PC-3 (cell line): ENCODE measurements around the gene UTS2B. TPM values are rescaled to one million over a fixed set of nuclear protein-coding genes. Genes with fewer than 3 reads are reported as not detected.

ENCODE experiments used
- ATAC-seq: fragments of 200-7000 bp; cut with Tn5 transposase; 2 replicates; pipeline ENCODE4 v1.9.1; 2020; ENCODE audit warnings: mild to moderate bottlenecking, moderate library complexity
- BruUV-seq: library from RNA; stranded (reverse); fragments of 400-500 nt; replicated peaks from 2 replicates; lab custom pipeline; 2021; lab: Mats Ljungman, UMichigan
- CTCF ChIA-PET: fragments of 300-600 bp; sonication (Branson Sonifier 250); formaldehyde crosslinking; loops from one replicate; lab custom pipeline; 2022; ENCODE audit warnings: antibody characterized with exemption; lab: Charles Lee
- POLR2A ChIA-PET: fragments of 300-600 bp; sonication (Branson Sonifier 250); formaldehyde crosslinking; loops from one replicate; lab custom pipeline; 2022; ENCODE audit warnings: antibody characterized with exemption; ENCODE audit not compliant: unreplicated experiment; lab: Charles Lee
- DNase-seq: peaks from one replicate; pipeline ENCODE4 v3.0.0-alpha.2; 2015
- H2AFZ ChIP-seq: fragments of 300-600 bp; sonication (generic); 2 replicates; pipeline ENCODE4 v1.6.0; 2016; ENCODE audit warnings: antibody characterized with exemption, low read length
- H3F3A ChIP-seq: fragments of 300-600 bp; sonication (generic); one replicate; pipeline ENCODE4 v1.6.0; 2017; ENCODE audit warnings: antibody characterized with exemption, low read length, control low read depth, mild to moderate bottlenecking; ENCODE audit not compliant: unreplicated experiment
- H3K27ac ChIP-seq: fragments of 300-600 bp; sonication (generic); 2 replicates; pipeline ENCODE4 v1.5.1; 2016; ENCODE audit warnings: mild to moderate bottlenecking, low read length
- H3K27me3 ChIP-seq: fragments of 300-600 bp; sonication (generic); 2 replicates; pipeline ENCODE4 v1.6.1; 2016; ENCODE audit warnings: low read length, mixed read lengths
- H3K36me3 ChIP-seq: fragments of 300-600 bp; sonication (generic); 2 replicates; pipeline ENCODE4 v1.6.1; 2016; ENCODE audit warnings: low read depth, mixed run types, low read length, mixed read lengths
- H3K4me1 ChIP-seq: fragments of 300-600 bp; sonication (generic); 2 replicates; pipeline ENCODE4 v1.5.1; 2016; ENCODE audit warnings: low read length; ENCODE audit not compliant: insufficient read depth
- H3K4me2 ChIP-seq: fragments of 300-600 bp; sonication (generic); 2 replicates; pipeline ENCODE4 v1.6.0; 2016; ENCODE audit warnings: low read length
- H3K4me3 ChIP-seq: fragments of 300-600 bp; sonication (generic); 2 replicates; pipeline ENCODE4 v1.5.1; 2016; ENCODE audit warnings: mild to moderate bottlenecking, low read length, mixed read lengths
- H3K79me2 ChIP-seq: fragments of 300-600 bp; sonication (generic); 2 replicates; pipeline ENCODE4 v1.6.1; 2017; ENCODE audit warnings: low read length, mixed read lengths
- H3K9ac ChIP-seq: fragments of 300-600 bp; sonication (generic); 2 replicates; pipeline ENCODE4 v1.6.0; 2016; ENCODE audit warnings: mild to moderate bottlenecking, low read length
- H3K9me2 ChIP-seq: fragments of 300-600 bp; sonication (generic); replicated peaks from 2 replicates; pipeline ENCODE4 v1.6.1; 2016; ENCODE audit warnings: mixed run types, low read length, mixed read lengths
- H3K9me3 ChIP-seq: fragments of 300-600 bp; sonication (generic); 2 replicates; pipeline ENCODE4 v1.6.1; 2016; ENCODE audit warnings: low read length, mixed read lengths
- H4K20me1 ChIP-seq: fragments of 300-600 bp; sonication (generic); 2 replicates; pipeline ENCODE4 v1.6.1; 2016; ENCODE audit warnings: low read length, mixed read lengths
- CTCF ChIP-seq: fragments of 300-600 bp; sonication (generic); conservative IDR thresholded peaks from 2 replicates; pipeline ENCODE4 v1.5.1; 2017; ENCODE audit warnings: antibody characterized with exemption, low read depth, mild to moderate bottlenecking, low read length
- EZH2 ChIP-seq: fragments of 300-600 bp; sonication (generic); IDR thresholded peaks from one replicate; pipeline ENCODE4 v1.6.1; 2017; ENCODE audit warnings: antibody characterized with exemption, mild to moderate bottlenecking, low read length; ENCODE audit not compliant: unreplicated experiment
- EZH2phosphoT487 ChIP-seq: fragments of 300-600 bp; sonication (generic); IDR thresholded peaks from 2 replicates; pipeline ENCODE4 v1.6.1; 2018; ENCODE audit warnings: mild to moderate bottlenecking, antibody characterized with exemption, low read length, borderline replicate concordance
- intact Hi-C: fragments of 100-400 bp; cut with micrococcal nuclease; formaldehyde crosslinking; loops from 2 replicates; pipeline ENCODE4 v1.9.0; 2023
- total RNA-seq: library from RNA; depleted of rRNA; stranded (reverse); fragments of >200 nt; gene quantifications from 2 replicates; pipeline ENCODE4 v1.2.3, GENCODE V29; 2014

The UTS2B gene
- total RNA-seq, 1 experiment from 2014 or later: not detected

GRCh38 chr3:191256405-191256804 lies 73.9 kb downstream of the UTS2B start:
- 0 out of 2 replicates have a peak overlapping the region, but pooled peaks have one; percentile 18 for H3K4me2 ChIP-seq
- ATAC-seq (no peak; the same call in 1 of the 2 replicates), DNase-seq (no peak)
- H3K27ac ChIP-seq: no peak overlapping the region
- CTCF ChIA-PET: no interaction called here
- no peak overlapping the region for H2AFZ ChIP-seq
- no TSS peak for BruUV-seq
- TF ChIP-seq CTCF: no peak
- TF ChIP-seq EZH2phosphoT487: no peak
- TF ChIP-seq EZH2: no peak
- intact Hi-C loops: no loop called here
- no peaks in the 10 kb centered on the region for H3K79me2 ChIP-seq
- POLR2A ChIA-PET: no interaction called here
- no peaks in the 10 kb centered on the region for H4K20me1 ChIP-seq
- H3K4me1 ChIP-seq: peaks cover 18% of the 10 kb centered on the region; the same call in 1 of the 2 replicates
- H3K9ac ChIP-seq: no peak overlapping the region
- no peak overlapping the region for H3K4me3 ChIP-seq
- no peaks in the 10 kb centered on the region for H3K9me3 ChIP-seq
- H3F3A ChIP-seq: no peaks in the 10 kb centered on the region
- no peaks in the 10 kb centered on the region for H3K36me3 ChIP-seq
- H3K27me3 ChIP-seq: no peaks in the 10 kb centered on the region
- H3K9me2 ChIP-seq: no peaks in the 10 kb centered on the region

- no peaks in the 10 kb centered on the region for H3K36me3 ChIP-seq
- no peaks in the 10 kb centered on the region for H3K9me3 ChIP-seq
- intact Hi-C loops: no loop called here
- TF ChIP-seq CTCF (no peak), EZH2phosphoT487 (no peak), EZH2 (no peak)
- POLR2A ChIA-PET: no interaction called here
- ATAC-seq: peak; percentile 71
- peak overlapping the region; percentile 12; the same call in 1 of the 2 replicates for H3K4me2 ChIP-seq
- H3K4me1 ChIP-seq: peaks cover 18% of the 10 kb centered on the region; the same call in 1 of the 2 replicates
- H4K20me1 ChIP-seq: no peaks in the 10 kb centered on the region
- no peak overlapping the region for H3K4me3 ChIP-seq
- H3K27ac ChIP-seq: no peak overlapping the region
- no TSS peak for BruUV-seq
- CTCF ChIA-PET: no interaction called here
- no peaks in the 10 kb centered on the region for H3K27me3 ChIP-seq
- no peaks in the 10 kb centered on the region for H3F3A ChIP-seq
- peak overlapping the region; percentile 53 for H2AFZ ChIP-seq
- no peaks in the 10 kb centered on the region for H3K79me2 ChIP-seq
- H3K9me2 ChIP-seq: no peaks in the 10 kb centered on the region
- no peak overlapping the region for H3K9ac ChIP-seq
- peak; percentile 44 for DNase-seq
Observed at GRCh38 chr3:191255156-191255555, 75.2 kb downstream of the UTS2B start.

- H3K9me3 ChIP-seq: no peaks in the 10 kb centered on the region
- H3K4me1 ChIP-seq: peaks cover 18% of the 10 kb centered on the region; the same call in 1 of the 2 replicates
- no peak for TF ChIP-seq EZH2
- no peak for TF ChIP-seq CTCF
- no peak for TF ChIP-seq EZH2phosphoT487
- ChIA-PET POLR2A (no interaction called here), CTCF (no interaction called here)
- no peak overlapping the region for H3K4me3 ChIP-seq
- no peaks in the 10 kb centered on the region for H3K79me2 ChIP-seq
- H3K9ac ChIP-seq: no peak overlapping the region
- H3K36me3 ChIP-seq: no peaks in the 10 kb centered on the region
- no peak overlapping the region for H2AFZ ChIP-seq
- no TSS peak for BruUV-seq
- no peak overlapping the region for H3K4me2 ChIP-seq
- no peaks in the 10 kb centered on the region for H3K9me2 ChIP-seq
- intact Hi-C loops: no loop called here
- H3K27me3 ChIP-seq: no peaks in the 10 kb centered on the region
- DNase-seq (no peak), ATAC-seq (no peak)
- no peaks in the 10 kb centered on the region for H4K20me1 ChIP-seq
- H3K27ac ChIP-seq: no peak overlapping the region
- H3F3A ChIP-seq: no peaks in the 10 kb centered on the region
Observed at GRCh38 chr3:191254098-191254873, 76.0 kb downstream of the UTS2B start.
